SH-SY5Y (cell line): ENCODE data around the gene ZNF654.

ENCODE experiments used
- GATA2 ChIP-seq: IDR thresholded peaks from 2 replicates; pipeline ENCODE4 v1.6.1; 2011; ENCODE audit warnings: mild to moderate bottlenecking, low read depth, low read length
- GATA3 ChIP-seq: IDR thresholded peaks from 2 replicates; pipeline ENCODE4 v1.6.1; 2011; ENCODE audit warnings: low read depth, mild to moderate bottlenecking, low read length, moderate library complexity

DNA sequence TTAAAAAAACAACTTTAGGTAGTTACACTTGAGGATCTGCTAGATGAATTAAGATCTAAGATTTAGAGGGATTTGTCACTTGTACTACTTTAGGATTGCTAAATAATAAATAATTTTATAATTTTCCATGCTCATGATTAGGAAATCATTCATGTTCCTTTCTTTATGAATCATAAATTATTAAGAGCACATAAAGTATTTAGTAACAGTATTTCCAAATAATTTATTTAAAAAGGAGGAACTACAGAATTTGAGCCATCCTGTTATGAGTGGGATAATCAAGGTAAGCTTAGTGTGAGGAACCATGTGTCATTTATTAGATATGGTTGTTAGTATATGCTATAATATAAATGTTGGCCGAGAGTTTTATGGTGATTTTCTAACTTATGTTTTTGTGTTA lies 53.2 kb downstream of the ZNF654 start:
- TF ChIP-seq GATA2 = no peak
- TF ChIP-seq GATA3 = no peak
